IMR-90 (cell line): ENCODE results near the gene BMP8B. TPM values are rescaled to one million over a fixed set of nuclear protein-coding genes. Genes with fewer than 3 reads are reported as not detected.

Experiments
- ATAC-seq: fragments of 200-7000 bp; cut with Tn5 transposase; 2 replicates; pipeline ENCODE4 v1.9.1; 2020; ENCODE audit warnings: low read depth, mild to moderate bottlenecking, moderate library complexity
- BruUV-seq: library from RNA; stranded (reverse); fragments of 400-500 nt; replicated peaks from 2 replicates; lab custom pipeline; 2021; lab: Mats Ljungman, UMichigan
- CTCF ChIA-PET: fragments of 300-600 bp; formaldehyde crosslinking; extraction: SDS; loops from one replicate; lab custom pipeline; 2021; ENCODE audit warnings: antibody characterized with exemption; lab: Yijun Ruan, JAX
- POLR2A ChIA-PET: fragments of 300-600 bp; sonication (Branson Sonifier 250); formaldehyde crosslinking; loops from one replicate; lab custom pipeline; 2022; ENCODE audit warnings: antibody characterized with exemption; ENCODE audit not compliant: unreplicated experiment; lab: Charles Lee
- DNase-seq: peaks from one replicate; pipeline ENCODE4 v3.0.0; 2013
- H2AFZ ChIP-seq: replicated peaks from 2 replicates; pipeline ENCODE3; 2013; ENCODE audit warnings: low read length, mild to moderate bottlenecking; ENCODE audit not compliant: poor library complexity
- H2AK5ac ChIP-seq: 2 replicates; pipeline ENCODE4 v1.6.1; 2013; ENCODE audit warnings: low read depth, low read length, inconsistent platforms
- H2AK9ac ChIP-seq: replicated peaks from 2 replicates; pipeline ENCODE3; 2013; ENCODE audit warnings: mild to moderate bottlenecking, low read depth, low read length, moderate library complexity; ENCODE audit not compliant: poor library complexity
- H2BK120ac ChIP-seq: 2 replicates; pipeline ENCODE4 v1.6.1; 2013; ENCODE audit warnings: low read depth, low read length, inconsistent platforms
- H2BK15ac ChIP-seq: 3 replicates; pipeline ENCODE4 v1.6.1; 2013; ENCODE audit warnings: low read depth, low read length, inconsistent platforms
- H2BK20ac ChIP-seq: 2 replicates; pipeline ENCODE4 v1.6.1; 2013; ENCODE audit warnings: low read depth, mild to moderate bottlenecking, inconsistent platforms, low read length, moderate library complexity
- H2BK5ac ChIP-seq: 2 replicates; pipeline ENCODE4 v1.6.1; 2013; ENCODE audit warnings: mild to moderate bottlenecking, low read depth, low read length, inconsistent platforms; ENCODE audit not compliant: poor library complexity, severe bottlenecking
- H3K14ac ChIP-seq: replicated peaks from 2 replicates; pipeline ENCODE4 v1.6.1; 2013; ENCODE audit warnings: low read depth, low read length, inconsistent platforms
- H3K18ac ChIP-seq: 2 replicates; pipeline ENCODE4 v1.6.1; 2013; ENCODE audit warnings: low read depth, low read length, control low read depth
- H3K23ac ChIP-seq: 2 replicates; pipeline ENCODE4 v1.6.1; 2013; ENCODE audit warnings: low read depth, low read length, inconsistent platforms
- H3K27ac ChIP-seq: 2 replicates; pipeline ENCODE4 v1.5.1; 2013; ENCODE audit warnings: mild to moderate bottlenecking, control low read depth, low read length; ENCODE audit not compliant: insufficient read depth
- H3K27me3 ChIP-seq: 2 replicates; pipeline ENCODE4 v1.6.1; 2013; ENCODE audit warnings: low read length; ENCODE audit not compliant: control insufficient read depth, insufficient read depth
- H3K36me3 ChIP-seq: 2 replicates; pipeline ENCODE4 v1.6.1; 2013; ENCODE audit warnings: low read length, mixed read lengths; ENCODE audit not compliant: control insufficient read depth, insufficient read depth
- H3K4ac ChIP-seq: 2 replicates; pipeline ENCODE4 v1.6.1; 2013; ENCODE audit warnings: low read depth, low read length, inconsistent platforms
- H3K4me1 ChIP-seq: 2 replicates; pipeline ENCODE4 v1.6.1; 2013; ENCODE audit warnings: low read length, mixed read lengths; ENCODE audit not compliant: control insufficient read depth, insufficient read depth
- H3K4me2 ChIP-seq: 2 replicates; pipeline ENCODE4 v1.6.1; 2013; ENCODE audit warnings: low read depth, mild to moderate bottlenecking, control low read depth, low read length, moderate library complexity
- H3K4me3 ChIP-seq: 2 replicates; pipeline ENCODE4 v1.5.1; 2013; ENCODE audit warnings: low read depth, mild to moderate bottlenecking, control low read depth, low read length, moderate library complexity; ENCODE audit not compliant: insufficient read depth
- H3K56ac ChIP-seq: 2 replicates; pipeline ENCODE4 v1.6.1; 2013; ENCODE audit warnings: low read length, inconsistent platforms; ENCODE audit not compliant: insufficient read depth; ENCODE audit errors: extremely low read depth
- H3K79me1 ChIP-seq, 2 experiments: 2 replicates each; pipeline ENCODE4 v1.6.1; 2013; ENCODE audit warnings: low read length in 2 of 2, inconsistent platforms in 1 of 2, low read depth in 1 of 2
- H3K9ac ChIP-seq: 2 replicates; pipeline ENCODE4 v1.6.1; 2013; ENCODE audit warnings: low read depth, low read length, control low read depth
- H3K9me1 ChIP-seq: 2 replicates; pipeline ENCODE4 v1.6.1; 2013; ENCODE audit warnings: low read length, inconsistent platforms; ENCODE audit not compliant: insufficient read depth
- H3K9me3 ChIP-seq: 2 replicates; pipeline ENCODE4 v1.6.1; 2013; ENCODE audit warnings: low read length; ENCODE audit not compliant: control insufficient read depth, insufficient read depth
- H4K20me1 ChIP-seq: 2 replicates; pipeline ENCODE4 v1.6.1; 2013; ENCODE audit warnings: low read length, inconsistent platforms; ENCODE audit not compliant: insufficient read depth
- H4K5ac ChIP-seq: 2 replicates; pipeline ENCODE4 v1.6.1; 2013; ENCODE audit warnings: mild to moderate bottlenecking, low read depth, low read length, control low read depth
- H4K8ac ChIP-seq, 2 experiments: 2 replicates each; pipeline ENCODE4 v1.6.1; 2013; ENCODE audit warnings: low read depth in 2 of 2, low read length in 2 of 2, control low read depth in 1 of 2, inconsistent platforms in 1 of 2
- H4K91ac ChIP-seq: 2 replicates; pipeline ENCODE4 v1.6.1; 2013; ENCODE audit warnings: low read depth, low read length, inconsistent platforms; ENCODE audit not compliant: insufficient read depth
- BHLHE40 ChIP-seq: fragments of 150-350 bp; IDR thresholded peaks from 2 replicates; pipeline ENCODE4 v1.6.1; 2016; ENCODE audit warnings: mild to moderate bottlenecking, low read depth, low read length
- MAFK ChIP-seq: IDR thresholded peaks from 2 replicates; pipeline ENCODE4 v1.6.1; 2012; ENCODE audit warnings: low read depth, low read length, improper control_type of control experiment
- MXI1 ChIP-seq: IDR thresholded peaks from 2 replicates; pipeline ENCODE4 v1.6.1; 2012; ENCODE audit warnings: low read depth, mild to moderate bottlenecking, low read length, moderate library complexity, borderline replicate concordance
- POLR2A ChIP-seq: IDR thresholded peaks from 2 replicates; pipeline ENCODE4 v1.6.1; 2012; ENCODE audit warnings: mild to moderate bottlenecking, low read depth, low read length
- RAD21 ChIP-seq: IDR thresholded peaks from 2 replicates; pipeline ENCODE4 v1.6.1; 2012; ENCODE audit warnings: low read length, improper control_type of control experiment
- SMC3 ChIP-seq: fragments of 150-350 bp; IDR thresholded peaks from 2 replicates; pipeline ENCODE4 v1.6.1; 2016; ENCODE audit warnings: low read depth, mild to moderate bottlenecking, antibody characterized with exemption, low read length, moderate library complexity
- USF2 ChIP-seq: fragments of 150-350 bp; IDR thresholded peaks from 2 replicates; pipeline ENCODE4 v1.6.1; 2017; ENCODE audit warnings: mild to moderate bottlenecking, antibody characterized with exemption, low read length, low read depth
- WGBS, 2 experiments: methylation state at CpG; one replicate each; pipeline versions ENCODE4 v1.1.5 to v1.1.7; 2013; ENCODE audit warnings: missing lambda C conversion rate in 2 of 2; ENCODE audit not compliant: insufficient read length in 1 of 2; ENCODE audit errors: extremely low coverage in 2 of 2; 5-methylcytosine and 5-hydroxymethylcytosine counted together
- dilution Hi-C: fragments of 300-500 bp; cut with HindIII; formaldehyde crosslinking; loops from one replicate; pipeline ENCODE4 v1.14.3; 2018; ENCODE audit warnings: low sequenced_read_pairs; ENCODE audit not compliant: unreplicated experiment
- in situ Hi-C: fragments of 300-500 bp; cut with MboI; formaldehyde crosslinking; loops from 3 replicates; pipeline ENCODE4 v1.14.3; 2019; ENCODE audit warnings: low sequenced_read_pairs, inconsistent platforms, mixed read lengths
- intact Hi-C: fragments of 100-400 bp; cut with micrococcal nuclease; formaldehyde crosslinking; loops from 2 replicates; pipeline ENCODE4 v1.10.0; 2022
- polyA plus RNA-seq, 3 experiments: library from polyadenylated mRNA; depleted of rRNA; stranded (reverse); fragments of >200 nt; gene quantifications; 2 replicates each; pipeline ENCODE4 v1.2.3, GENCODE V29; 2012; ENCODE audit warnings: low replicate concordance in 1 of 3
- total RNA-seq: library from RNA; depleted of rRNA; stranded (reverse); fragments of >200 nt; gene quantifications from 2 replicates; pipeline ENCODE4 v1.2.3, GENCODE V29; 2012
- TF ChIP-seq, protein P1 (sequence below): fragments of 150-350 bp; IDR thresholded peaks from 2 replicates; pipeline ENCODE4 v1.6.1; 2016; ENCODE audit warnings: low read depth, mild to moderate bottlenecking, low read length, moderate library complexity, borderline replicate concordance

Gene BMP8B
- total and polyA plus RNA-seq, 2 of the 4 experiments (the other 2 are of a cell fraction): not detected

DNA sequence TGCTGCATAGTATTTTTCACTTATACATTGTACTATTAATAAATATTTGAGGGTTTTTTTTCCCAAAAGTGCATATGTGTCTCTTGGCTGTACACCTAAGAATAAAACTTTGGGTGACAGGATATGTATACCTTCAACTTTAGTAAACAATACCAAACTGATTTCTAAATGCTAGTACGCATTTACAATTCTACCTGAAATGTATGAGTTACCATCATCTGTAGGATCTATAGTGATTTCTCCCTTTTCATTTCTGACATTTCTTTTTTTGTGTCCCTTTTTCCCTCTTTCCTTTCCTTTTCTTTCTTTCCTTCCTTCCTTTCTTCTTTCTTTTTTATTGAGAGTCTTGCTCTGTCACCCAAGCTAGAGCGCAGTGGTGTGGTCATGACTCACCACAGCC is 16.7 kb upstream of the BMP8B start:
- dilution Hi-C loops: no loop called here
- no peak for DNase-seq
- H3K36me3 ChIP-seq: no peaks in the 10 kb centered on the region
- no peak overlapping the region for H2BK120ac ChIP-seq
- H2AK9ac ChIP-seq: no peak overlapping the region
- H2AK5ac ChIP-seq: no peak overlapping the region
- peaks cover 6% of the 10 kb centered on the region for H3K9me3 ChIP-seq
- WGBS, 2 experiments: no CpG with 5 or more reads among the region's 2 CpGs
- TF ChIP-seq SMC3 (no peak), POLR2A (no peak), BHLHE40 (no peak), RAD21 (no peak), MAFK (no peak), MXI1 (no peak), USF2 (no peak)
- TF ChIP-seq, protein P1, sequence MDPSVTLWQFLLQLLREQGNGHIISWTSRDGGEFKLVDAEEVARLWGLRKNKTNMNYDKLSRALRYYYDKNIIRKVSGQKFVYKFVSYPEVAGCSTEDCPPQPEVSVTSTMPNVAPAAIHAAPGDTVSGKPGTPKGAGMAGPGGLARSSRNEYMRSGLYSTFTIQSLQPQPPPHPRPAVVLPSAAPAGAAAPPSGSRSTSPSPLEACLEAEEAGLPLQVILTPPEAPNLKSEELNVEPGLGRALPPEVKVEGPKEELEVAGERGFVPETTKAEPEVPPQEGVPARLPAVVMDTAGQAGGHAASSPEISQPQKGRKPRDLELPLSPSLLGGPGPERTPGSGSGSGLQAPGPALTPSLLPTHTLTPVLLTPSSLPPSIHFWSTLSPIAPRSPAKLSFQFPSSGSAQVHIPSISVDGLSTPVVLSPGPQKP: no peak
- no peak overlapping the region for H3K4ac ChIP-seq
- intact Hi-C loops: loop anchor here (10.0 kb wide), 1 partner anchor 201 kb away; no protein-coding TSS in a partner anchor
- no peak overlapping the region for H3K56ac ChIP-seq
- ChIA-PET POLR2A (no interaction called here), CTCF (no interaction called here)
- no peak overlapping the region for H3K18ac ChIP-seq
- no peak overlapping the region for H3K4me3 ChIP-seq
- no peak for ATAC-seq
- H3K9ac ChIP-seq: no peak overlapping the region
- no peak overlapping the region for H2BK15ac ChIP-seq
- no peak overlapping the region for H4K5ac ChIP-seq
- no peaks in the 10 kb centered on the region for H4K20me1 ChIP-seq
- no TSS peak for BruUV-seq
- H3K4me1 ChIP-seq: no peaks in the 10 kb centered on the region
- H4K91ac ChIP-seq: no peak overlapping the region
- H3K79me1 ChIP-seq: no peaks in the 10 kb centered on the region
- H3K4me2 ChIP-seq: no peak overlapping the region
- no peak overlapping the region for H3K14ac ChIP-seq
- no peak overlapping the region for H2BK5ac ChIP-seq
- H2BK20ac ChIP-seq: no peak overlapping the region
- H2AFZ ChIP-seq: no peak overlapping the region
- peaks cover 16% of the 10 kb centered on the region for H3K27me3 ChIP-seq
- no peak overlapping the region for H3K23ac ChIP-seq
- H4K8ac ChIP-seq: no peak overlapping the region
- H3K27ac ChIP-seq: no peak overlapping the region
- H3K9me1 ChIP-seq: no peaks in the 10 kb centered on the region
- in situ Hi-C loops: no loop called here
